Stomach (tissue), 9 donors: Measurements from ENCODE around the gene HJURP. TPM values are rescaled to one million over a fixed set of nuclear protein-coding genes. Genes with fewer than 3 reads are reported as not detected.

ENCODE experiments used
- DNase-seq, 2 donors: peaks; one replicate each; pipeline versions ENCODE4 v3.0.0 to v3.0.0-alpha.2; 2013 to 2019
- H3K27ac ChIP-seq, 5 donors: fragments of 200-600 bp in 4 of 5; sonication (generic) in 4 of 5; one replicate each; pipeline ENCODE4 v1.5.1; 2013 to 2019; ENCODE audit warnings: mild to moderate bottlenecking in 1 of 5, moderate library complexity in 1 of 5
- H3K27me3 ChIP-seq, 3 donors: fragments of 200-600 bp; sonication (generic); one replicate each; pipeline ENCODE4 v1.5.1; 2017 to 2019; ENCODE audit warnings: mixed run types in 1 of 3
- H3K36me3 ChIP-seq, 4 donors: fragments of 200-600 bp; sonication (generic); 1 replicate in 3 of 4; 2 replicates in 1 of 4; pipeline ENCODE4 v1.5.1; 2016 to 2019
- H3K4me1 ChIP-seq, 4 donors: fragments of 200-600 bp; sonication (generic); one replicate each; pipeline ENCODE4 v1.5.1; 2016 to 2019
- H3K4me3 ChIP-seq, 4 donors: fragments of 200-600 bp; sonication (generic) in 3 of 4; one replicate each; pipeline ENCODE4 v1.5.1; 2016 to 2019; ENCODE audit warnings: mild to moderate bottlenecking in 1 of 4
- H3K9me3 ChIP-seq, 4 donors: fragments of 200-600 bp; sonication (generic); one replicate each; pipeline ENCODE4 v1.5.1; 2016 to 2019
- CTCF ChIP-seq, 7 experiments: fragments of 450-650 bp in 4 of 7; fragments of 200-600 bp in 3 of 7; sonication (generic) in 3 of 7; IDR thresholded peaks; one replicate each; pipeline ENCODE4 v1.5.1; 2016 to 2019; ENCODE audit warnings: antibody characterized with exemption in 7 of 7, control low read depth in 2 of 7, mild to moderate bottlenecking in 1 of 7
- EP300 ChIP-seq: sonication (generic); formaldehyde crosslinking; IDR thresholded peaks from one replicate; pipeline ENCODE4 v1.6.1; 2017; ENCODE audit warnings: antibody characterized with exemption
- POLR2A ChIP-seq, 4 donors: fragments of 450-650 bp; IDR thresholded peaks; one replicate each; pipeline ENCODE4 v1.6.1; 2016; ENCODE audit warnings: antibody characterized with exemption in 4 of 4, control low read depth in 2 of 4, mild to moderate bottlenecking in 1 of 4, moderate library complexity in 1 of 4
- POLR2AphosphoS5 ChIP-seq, 3 donors: sonication (generic); formaldehyde crosslinking; IDR thresholded peaks; one replicate each; pipeline ENCODE4 v1.6.1; 2016; ENCODE audit warnings: antibody characterized with exemption in 3 of 3
- WGBS, 5 donors: extraction: QIAGEN DNeasy Blood & Tissue Kit in 3 of 5; methylation state at CpG; one replicate each; pipeline versions ENCODE4 v1.1.5 to v1.1.7; 2013 to 2018; 5-methylcytosine and 5-hydroxymethylcytosine counted together
- intact Hi-C: fragments of 100-400 bp; cut with DNase I; formaldehyde crosslinking; loops from one replicate; pipeline ENCODE4 v1.15.1; 2023; ENCODE audit warnings: low total_unique reads
- polyA plus RNA-seq, 3 donors: library from polyadenylated mRNA; stranded (reverse); fragments of 200-250 nt; gene quantifications; one replicate each; pipeline ENCODE4 v1.2.3, GENCODE V29; 2013
- total RNA-seq, 5 donors: library from RNA; depleted of rRNA; stranded (reverse); fragments of >200 nt; gene quantifications; one replicate each; pipeline versions ENCODE4 v1.1.0 to v1.2.3, GENCODE V29; 2014 to 2016
- donor health status: healthy with polysubstance abuse.
- donor health status: Bipolar disorder and iron deficiency.
- donor health status: healthy.

The HJURP gene
- total and polyA plus RNA-seq, 8 donors, result 1.2 to 28.3 (median 3.0) TPM

GRCh38 chr2:233845301-233846060, 8.9 kb downstream of the HJURP start:
- Histone ChIP-seq H3K36me3 (peaks cover 0 to 39% (median 0%) of the 10 kb centered on the region in 4 donors), H3K4me3 (no peak overlapping the region), H3K9me3 (no peaks in the 10 kb centered on the region), H3K4me1 (no peaks in the 10 kb centered on the region), H3K27me3 (peaks cover 0 to 7% (median 0%) of the 10 kb centered on the region in 3 donors), H3K27ac (no peak overlapping the region)
- TF ChIP-seq CTCF (IDR thresholded peaks at IDR 0.05), result no peak
- TF ChIP-seq POLR2A (IDR thresholded peaks at IDR 0.05), result no peak
- no peak for TF ChIP-seq EP300
- no peak for TF ChIP-seq POLR2AphosphoS5 (IDR thresholded peaks at IDR 0.05)
- WGBS, 5 donors, result 92 to 100% (median 98%) methylated on average over 1 of the region's 1 CpG
- no peak for DNase-seq
- intact Hi-C loops, result no loop called here

GRCh38 chr2:233844836-233845235, 9.5 kb downstream of the HJURP start:
- TF ChIP-seq POLR2A (IDR thresholded peaks at IDR 0.05) (no peak), EP300 (no peak), CTCF (IDR thresholded peaks at IDR 0.05) (no peak)
- H3K4me3 ChIP-seq, result no peak overlapping the region
- intact Hi-C loops, result no loop called here
- no peaks in the 10 kb centered on the region for H3K9me3 ChIP-seq
- H3K4me1 ChIP-seq, result no peaks in the 10 kb centered on the region
- peaks cover 0 to 45% (median 0%) of the 10 kb centered on the region in 4 donors for H3K36me3 ChIP-seq
- DNase-seq, result peak in 1 of 2 donors; percentile 17
- H3K27ac ChIP-seq, result no peak overlapping the region
- 67 to 94% (median 89%) methylated on average over 3 of the region's 3 CpGs for WGBS, 5 donors
- peaks cover 0 to 7% (median 0%) of the 10 kb centered on the region in 3 donors for H3K27me3 ChIP-seq

- Histone ChIP-seq H3K9me3 (no peaks in the 10 kb centered on the region), H3K27ac (no peak overlapping the region), H3K27me3 (peaks cover 0 to 4% (median 0%) of the 10 kb centered on the region in 3 donors), H3K36me3 (peaks cover 0 to 51% (median 0%) of the 10 kb centered on the region in 4 donors), H3K4me3 (no peak overlapping the region), H3K4me1 (no peaks in the 10 kb centered on the region)
- TF ChIP-seq EP300 (no peak), POLR2A (IDR thresholded peaks at IDR 0.05) (no peak), POLR2AphosphoS5 (IDR thresholded peaks at IDR 0.05) (no peak), CTCF (IDR thresholded peaks at IDR 0.05) (no peak)
- 90 to 94% (median 93%) methylated on average over 19 of the region's 19 CpGs for WGBS, 5 donors
- intact Hi-C loops, result no loop called here
- peak in 1 of 2 donors; percentile 18 for DNase-seq
Measured at GRCh38 chr2:233844064-233844807, 10.1 kb downstream of the HJURP start.

GRCh38 chr2:233841183-233841582, 13.2 kb downstream of the HJURP start:
- peaks cover 0 to 49% (median 0%) of the 10 kb centered on the region in 4 donors for H3K36me3 ChIP-seq
- 90 to 97% (median 97%) methylated on average over 11 of the region's 11 CpGs for WGBS, 5 donors
- H3K9me3 ChIP-seq, result no peaks in the 10 kb centered on the region
- no peaks in the 10 kb centered on the region for H3K4me1 ChIP-seq
- no peaks in the 10 kb centered on the region for H3K27me3 ChIP-seq
- TF ChIP-seq EP300 (no peak), POLR2AphosphoS5 (IDR thresholded peaks at IDR 0.05) (no peak), POLR2A (IDR thresholded peaks at IDR 0.05) (no peak), CTCF (IDR thresholded peaks at IDR 0.05) (no peak)
- intact Hi-C loops, result no loop called here
- H3K4me3 ChIP-seq, result no peak overlapping the region
- peak in 1 of 2 donors; percentile 19 for DNase-seq
- no peak overlapping the region for H3K27ac ChIP-seq
